Hematopoietic multipotent progenitor cell treated with erythropoietin and hydrocortisone succinate and interleukin-3 and kit ligand, for 17 days (in vitro differentiated cells): ENCODE measurements around the gene EIF3F.
"Not testable (repeated sequence)": the region's sequence is repeated elsewhere in the genome, so short reads cannot be mapped to it uniquely, and the experiment has no call there.

Experiments
- DNase-seq: peaks from one replicate; pipeline ENCODE4 v3.0.0-alpha.2; 2015; ENCODE audit warnings: low spot score

The EIF3F gene

DNA sequence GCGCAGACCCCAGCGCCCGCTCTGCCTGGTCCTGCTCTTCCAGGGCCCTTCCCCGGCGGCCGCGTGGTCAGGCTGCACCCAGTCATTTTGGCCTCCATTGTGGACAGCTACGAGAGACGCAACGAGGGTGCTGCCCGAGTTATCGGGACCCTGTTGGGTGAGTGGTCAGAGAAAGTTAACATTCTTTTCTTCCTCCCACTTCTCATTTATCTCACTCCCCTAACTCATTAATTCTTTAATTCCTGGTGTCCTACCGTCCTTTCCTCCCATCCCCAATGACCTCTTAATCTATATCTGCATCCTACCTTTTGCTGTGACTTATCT is 385 bp downstream of the EIF3F start:
- DNase-seq: not testable (repeated sequence)

DNA sequence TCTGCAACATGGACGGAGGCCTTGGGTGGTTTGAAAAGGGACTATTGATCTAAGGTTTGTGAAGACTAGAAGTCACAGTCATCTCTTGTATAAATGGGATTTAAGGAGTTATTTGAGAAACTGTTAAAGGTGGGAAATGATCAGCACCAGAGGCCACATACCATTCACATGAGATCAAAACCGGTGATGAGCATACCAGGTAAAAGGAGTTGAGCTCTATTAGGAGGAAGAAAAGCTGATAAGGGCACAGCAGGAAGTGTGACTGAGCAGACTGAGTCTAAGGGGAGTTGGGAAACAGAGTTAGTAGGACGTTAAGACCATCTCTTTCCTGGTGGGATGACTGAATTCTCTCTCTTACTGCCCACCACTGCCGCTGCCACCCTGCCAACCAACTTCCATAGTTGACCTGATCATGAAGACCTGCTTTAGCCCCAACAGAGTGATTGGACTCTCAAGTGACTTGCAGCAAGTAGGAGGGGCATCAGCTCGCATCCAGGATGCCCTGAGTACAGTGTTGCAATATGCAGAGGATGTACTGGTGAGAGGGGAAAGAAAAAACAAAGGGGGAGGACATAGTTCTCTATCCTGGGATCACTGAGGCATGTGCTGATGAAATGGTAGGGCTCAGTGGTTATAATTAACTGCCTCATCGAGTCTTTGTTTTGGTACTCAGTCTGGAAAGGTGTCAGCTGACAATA is 7.6 kb downstream of the EIF3F start:
- no peak for DNase-seq

GRCh38 chr11:7999795-8000194 is 12.7 kb downstream of the EIF3F start:
- no peak for DNase-seq

- DNase-seq: no peak
Measured at GRCh38 chr11:8000390-8000789, 13.3 kb downstream of the EIF3F start.

DNA sequence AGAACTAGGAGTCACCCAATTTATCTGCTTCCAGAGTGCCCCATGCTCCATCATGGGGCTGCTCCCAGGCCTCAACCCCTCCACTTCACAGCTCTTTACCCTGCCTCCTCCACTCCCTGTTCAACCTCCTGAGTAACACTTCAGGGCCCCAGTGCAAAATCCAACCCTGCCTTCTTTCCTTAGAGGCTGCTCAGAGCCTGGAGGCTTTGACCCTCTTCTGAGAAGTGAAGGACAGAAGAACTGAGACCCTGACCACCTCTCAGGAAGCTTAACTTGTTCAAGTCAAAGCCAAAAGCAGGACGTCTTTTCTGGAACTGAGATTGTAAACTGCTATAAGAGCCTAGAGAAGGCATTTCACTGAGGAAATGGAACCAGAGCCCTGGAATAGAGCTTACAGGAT is 15.5 kb downstream of the EIF3F start:
- no peak for DNase-seq

- no peak for DNase-seq
Measured at GRCh38 chr11:8003187-8003586, 16.1 kb downstream of the EIF3F start.

GRCh38 chr11:8004008-8004407 is 16.9 kb downstream of the EIF3F start:
- no peak for DNase-seq

DNA sequence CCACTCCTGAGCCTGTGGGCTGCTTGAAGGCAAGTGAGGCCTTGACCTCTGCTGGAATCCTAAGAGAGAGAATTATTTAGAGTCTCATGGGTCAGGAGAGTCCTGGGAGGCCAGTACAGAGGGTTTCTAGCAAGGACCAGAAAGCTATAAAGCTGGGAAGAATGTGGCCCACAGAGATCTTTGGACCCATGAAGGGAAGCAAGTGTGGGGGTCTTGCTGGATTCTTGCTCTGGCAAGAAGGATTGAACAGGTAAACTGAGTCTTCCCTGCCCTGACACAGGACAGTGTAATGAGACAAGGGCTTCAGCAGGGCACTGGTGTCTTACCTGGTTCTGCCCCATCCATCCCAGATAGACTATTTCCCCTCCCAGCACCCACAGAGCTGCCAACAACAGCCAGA is 18.4 kb downstream of the EIF3F start:
- DNase-seq: no peak

- peak; percentile 46 for DNase-seq
Measured at GRCh38 chr11:8006349-8006977, 19.3 kb downstream of the EIF3F start.

DNA sequence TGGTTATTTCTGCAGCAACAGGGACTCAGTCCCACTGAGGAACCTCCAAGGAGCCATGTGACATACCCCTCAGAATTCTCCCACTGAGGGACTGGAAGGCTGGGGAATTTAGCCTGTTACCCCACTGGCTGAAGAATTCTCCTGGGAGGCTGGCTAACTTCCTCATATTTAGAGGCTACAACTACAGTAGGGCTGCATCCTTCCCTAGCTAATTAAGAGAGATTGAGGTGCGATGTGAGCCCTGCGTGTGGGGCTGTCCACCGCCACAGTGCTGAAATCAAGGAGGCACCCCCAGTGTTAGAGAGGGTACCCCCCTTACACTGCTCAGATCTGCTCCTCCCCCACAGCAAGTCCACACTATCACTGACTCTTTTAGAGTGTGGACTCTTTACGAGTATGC is 21.1 kb downstream of the EIF3F start:
- DNase-seq: no peak

GRCh38 chr11:8009856-8010255 is 22.7 kb downstream of the EIF3F start:
- no peak for DNase-seq

- DNase-seq: no peak
Measured at GRCh38 chr11:8011371-8011770, 24.2 kb downstream of the EIF3F start.

DNA sequence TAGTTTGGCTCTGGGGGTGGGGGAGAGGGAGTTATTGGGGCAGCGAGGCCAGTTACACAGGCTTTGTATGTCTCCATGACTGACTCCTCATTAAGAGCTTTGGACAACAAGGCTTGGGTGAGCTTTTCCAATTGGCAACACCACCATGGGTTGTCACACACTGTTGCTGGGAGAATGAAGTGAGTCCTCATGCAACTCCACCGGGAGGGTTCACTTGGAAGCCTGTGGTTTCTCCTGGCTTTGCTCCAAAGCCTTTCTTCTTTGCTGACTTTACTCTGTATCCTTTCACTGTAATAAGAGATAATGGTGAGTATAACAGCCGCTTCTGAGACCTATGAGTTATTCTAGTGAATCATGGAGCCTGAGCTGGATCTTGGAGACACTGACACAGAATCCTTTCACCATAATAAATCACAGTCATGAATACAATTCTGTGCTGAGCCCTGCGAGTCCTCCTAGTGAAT is 24.9 kb downstream of the EIF3F start:
- no peak for DNase-seq

DNA sequence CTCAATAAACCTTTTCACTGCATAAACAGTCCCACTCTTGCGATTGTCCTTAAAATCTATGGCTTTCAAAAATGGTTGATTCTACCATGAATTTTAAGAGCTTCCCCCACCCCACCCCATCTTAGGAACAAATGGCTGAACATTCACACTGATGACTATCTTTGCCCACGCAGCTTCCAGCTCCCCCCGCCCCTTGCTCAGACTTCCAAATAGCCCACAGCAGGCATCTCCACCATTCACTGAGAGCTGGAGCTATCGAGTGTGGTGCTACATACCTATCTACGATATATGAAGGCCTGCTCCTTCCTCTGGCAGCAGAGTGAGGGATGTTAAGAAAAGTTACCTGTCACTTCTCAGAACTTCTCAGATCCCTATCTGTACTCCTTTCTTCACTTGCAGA is 26.7 kb downstream of the EIF3F start:
- no peak for DNase-seq

- no peak for DNase-seq
Measured at GRCh38 chr11:8015753-8016239, 28.7 kb downstream of the EIF3F start.

GRCh38 chr11:8016440-8016839 is 29.3 kb downstream of the EIF3F start:
- DNase-seq: no peak

DNA sequence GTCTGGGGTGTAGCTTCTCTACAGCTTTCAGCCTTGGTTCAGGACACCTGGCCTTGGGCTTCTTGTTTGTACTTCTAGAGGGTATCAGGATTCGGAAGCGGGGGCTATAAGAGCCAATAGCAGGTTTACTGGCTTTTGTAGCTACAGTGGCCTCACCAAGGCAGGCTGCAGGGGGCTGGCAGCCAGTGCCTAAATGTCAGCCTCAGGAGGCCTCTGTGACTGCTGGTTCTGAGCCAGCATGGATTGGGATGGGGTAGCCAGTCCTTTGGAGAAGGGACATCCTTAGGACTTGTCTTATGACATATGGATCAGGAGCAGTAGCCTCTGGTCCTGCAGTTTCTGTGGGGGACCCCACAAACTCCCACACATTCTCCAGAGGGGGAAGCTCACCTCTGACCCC is 29.9 kb downstream of the EIF3F start:
- DNase-seq: no peak

- no peak for DNase-seq
Measured at GRCh38 chr11:8017894-8018483, 30.9 kb downstream of the EIF3F start.

DNA sequence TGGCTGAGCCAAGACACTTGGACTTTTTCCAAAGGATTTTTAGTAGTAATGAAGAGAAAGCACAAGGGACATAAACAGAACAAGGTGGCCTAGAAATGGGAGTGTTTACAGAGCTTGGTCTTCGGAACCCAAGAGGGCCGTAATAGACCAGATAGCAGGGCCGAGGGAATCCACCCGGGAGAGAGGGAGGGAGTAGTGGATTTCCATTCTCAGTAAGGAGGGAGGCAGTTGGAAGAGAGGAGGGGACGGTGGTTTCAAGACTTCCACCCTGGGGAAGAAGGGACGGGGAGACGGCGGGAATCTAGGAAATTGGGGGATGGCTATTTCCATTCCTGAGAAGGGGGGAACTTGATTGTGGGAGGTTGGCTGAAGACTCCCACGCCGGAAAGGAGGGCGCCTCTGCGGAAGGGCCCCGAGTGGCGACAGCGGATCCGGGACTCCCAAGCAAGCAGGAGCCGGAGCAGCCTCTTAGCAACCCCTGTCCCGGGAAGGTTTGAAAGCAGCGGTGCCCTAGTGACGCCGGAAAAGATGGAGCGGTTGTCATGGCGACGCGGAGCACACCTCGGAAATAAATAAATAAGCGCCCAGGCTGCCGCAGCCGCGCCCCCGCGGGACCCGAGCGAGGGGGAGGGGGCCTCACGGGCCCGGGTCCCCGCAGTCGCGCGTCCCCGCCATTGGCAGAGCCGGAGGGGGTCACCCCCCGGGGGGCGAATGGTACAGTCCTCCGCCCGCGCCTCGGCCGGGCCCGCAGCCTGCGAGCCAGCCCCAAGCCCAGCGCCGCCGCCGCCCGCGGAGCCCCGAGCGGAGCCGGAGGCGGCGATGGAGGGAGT is 31.6 kb downstream of the EIF3F start:
- no peak for DNase-seq

GRCh38 chr11:8019314-8020243 is 32.4 kb downstream of the EIF3F start:
- DNase-seq: no peak

- no peak for DNase-seq
Measured at GRCh38 chr11:8020244-8020597, 33.1 kb downstream of the EIF3F start.

GRCh38 chr11:8021920-8022319 is 34.8 kb downstream of the EIF3F start:
- no peak for DNase-seq
